NCI-H2107 treated with DMSO at 0.1 percent for 48 hours (cell line): ENCODE results near the gene EIF2B1.
A peak's percentile ranks its signal among the peaks of the same experiment; 100 is the strongest.

Source experiments
- DNase-seq: peaks from one replicate; lab custom pipeline; 2025; ENCODE audit not compliant: unreplicated experiment; lab: John Stamatoyannopoulos, UW

The EIF2B1 gene

GRCh38 chr12:123633379-123634141 is at the start of gene EIF2B1, which contains the start of gene GTF2H3:
Gene EIF2B1, minus strand, starts transcription at chr12:123633686. Its CDS starts 129 bp downstream, at chr12:123633557.
Gene GTF2H3, plus strand, starts transcription at chr12:123633829. Its CDS starts 31 bp downstream, at chr12:123633860.
- peak; percentile 95 for DNase-seq

DNA sequence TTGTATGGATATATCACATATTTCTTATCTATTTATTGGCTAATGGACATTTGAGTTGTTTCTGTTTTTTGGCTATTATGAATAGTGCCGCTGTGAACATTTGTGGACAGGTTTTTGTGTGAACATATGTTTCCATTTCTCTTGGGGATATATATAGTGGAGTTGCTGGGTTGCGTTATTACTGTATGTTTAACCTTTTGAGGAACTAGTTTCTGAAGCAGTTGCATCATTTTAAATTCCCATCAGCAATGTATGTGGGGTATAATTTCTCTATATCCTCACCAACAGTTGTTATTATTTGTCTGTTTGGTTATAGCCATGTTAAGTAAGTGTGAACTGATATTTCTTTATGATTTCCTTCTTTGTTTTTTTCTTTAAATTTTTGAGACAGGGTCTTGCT is 48.1 kb upstream of the EIF2B1 start:
- no peak for DNase-seq

- no peak for DNase-seq
Measured at GRCh38 chr12:123678981-123679380, 45.5 kb upstream of the EIF2B1 start.

- DNase-seq = no peak
Measured at GRCh38 chr12:123676616-123677320, 43.3 kb upstream of the EIF2B1 start.

DNA sequence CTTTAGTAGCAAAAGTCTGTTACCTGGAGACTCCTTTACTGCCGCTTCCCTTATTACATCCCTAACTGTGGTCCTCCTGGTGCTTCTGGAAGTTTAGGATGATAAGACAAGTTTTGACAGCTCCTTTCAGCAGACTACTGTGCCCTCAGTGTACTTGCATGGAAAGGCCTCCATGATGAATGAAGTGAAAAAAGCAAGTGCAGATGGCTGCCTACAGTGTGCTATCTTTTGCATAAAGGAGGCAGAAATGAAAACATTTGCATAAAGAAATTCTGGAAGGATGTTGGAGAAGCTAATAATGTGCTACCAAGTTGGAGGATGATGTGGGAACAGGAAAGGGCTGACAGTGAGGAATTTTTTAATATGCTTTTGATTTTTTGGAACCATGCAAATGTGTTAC is 42.0 kb upstream of the EIF2B1 start:
- no peak for DNase-seq

DNA sequence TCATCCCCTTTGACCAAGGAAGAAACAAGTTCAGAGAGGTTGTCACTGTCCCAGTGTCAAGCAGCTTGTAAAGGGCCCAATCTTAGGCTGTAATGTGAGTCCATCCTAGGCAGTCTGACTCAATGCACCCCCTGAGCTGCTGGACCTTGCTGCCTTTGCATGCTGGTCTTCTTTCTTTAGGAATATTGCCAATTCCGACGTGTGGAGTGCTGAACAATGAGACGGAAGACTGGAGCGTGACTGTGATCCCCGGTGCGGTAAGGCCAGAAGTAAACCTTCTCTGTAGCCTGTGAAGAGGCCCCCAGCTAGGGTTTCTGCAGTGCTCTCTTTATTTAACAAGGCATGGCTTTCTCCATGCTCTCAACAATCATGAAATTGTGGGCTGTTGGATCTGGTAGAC is 38.4 kb upstream of the EIF2B1 start:
- no peak for DNase-seq

GRCh38 chr12:123670882-123671728 is 37.6 kb upstream of the EIF2B1 start, which contains the start of gene TCTN2:
Gene TCTN2, plus strand, starts transcription at chr12:123671113. Its CDS starts 128 bp downstream, at chr12:123671241.
- DNase-seq = peak; percentile 84

DNA sequence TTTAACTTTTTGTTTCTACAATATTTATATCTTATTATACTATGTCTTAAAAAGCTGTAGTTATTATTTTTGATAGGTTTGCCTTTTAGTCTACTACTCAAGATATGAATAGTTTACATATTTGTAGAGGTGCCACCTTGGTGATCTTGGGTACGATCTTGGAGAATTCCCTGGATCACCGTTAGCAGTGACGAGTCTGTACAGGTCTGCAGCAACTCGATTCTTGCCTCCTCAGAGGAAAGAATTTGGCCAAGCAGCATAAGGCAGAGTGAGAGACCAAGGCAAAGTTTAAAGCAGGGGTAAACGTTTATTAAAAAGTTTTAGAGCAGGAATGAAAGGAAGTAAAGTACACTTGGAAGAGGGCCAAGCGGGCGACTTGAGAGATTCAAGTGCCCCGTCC is 34.3 kb upstream of the EIF2B1 start:
- DNase-seq = no peak

DNA sequence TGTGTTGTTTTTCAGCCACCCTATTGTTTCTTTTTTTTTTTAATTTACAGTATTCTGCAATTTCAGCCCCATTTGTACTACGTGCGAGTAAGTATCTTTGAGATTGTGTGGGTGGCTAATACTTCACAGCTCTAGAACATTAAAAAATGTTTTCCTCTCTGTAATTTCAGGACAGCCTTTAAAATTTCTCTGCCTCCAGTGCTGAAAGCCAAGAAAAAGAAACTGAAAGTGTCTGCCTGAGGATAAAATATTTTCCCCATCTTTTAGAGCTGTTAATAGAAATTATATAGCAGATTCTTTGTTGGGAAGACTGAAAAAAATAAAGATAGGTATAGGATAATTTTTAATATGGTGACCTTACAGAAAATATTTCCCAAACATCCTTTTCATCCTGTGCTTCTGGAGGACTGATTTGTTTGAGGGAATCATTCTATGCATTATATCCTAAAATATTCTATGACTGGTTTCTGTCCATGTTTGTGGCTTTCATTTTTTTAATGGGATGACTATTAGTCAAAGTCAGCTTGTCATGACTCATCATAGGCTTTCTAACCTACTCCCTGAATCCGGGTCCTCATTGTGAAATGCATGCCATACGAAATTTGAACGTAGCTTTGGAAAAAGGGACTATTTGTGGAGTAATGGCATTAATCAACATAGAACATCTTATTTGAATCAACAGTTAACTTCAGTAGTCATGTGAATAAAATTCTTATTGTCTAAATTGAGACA is 26.7 kb upstream of the EIF2B1 start:
- no peak for DNase-seq

DNA sequence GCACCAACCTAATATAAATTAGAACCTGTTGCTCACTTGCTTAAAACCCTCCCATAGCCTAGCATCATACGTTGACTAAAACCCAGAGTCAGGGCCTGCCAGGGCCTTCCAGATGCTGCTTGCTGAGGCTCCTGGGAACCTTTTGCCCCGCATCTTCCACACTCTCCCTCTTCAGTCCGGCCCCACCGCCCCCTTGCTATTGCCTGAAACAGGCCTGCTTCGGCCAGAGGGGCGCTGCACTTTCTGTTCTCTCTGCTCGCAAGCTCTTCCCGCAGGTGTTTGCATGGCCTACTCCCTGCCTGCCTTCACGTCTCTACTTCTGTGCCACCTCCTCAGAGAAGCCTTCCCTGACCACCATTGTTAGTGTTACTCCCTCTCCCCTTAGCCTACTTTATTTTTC is 23.7 kb upstream of the EIF2B1 start:
- no peak for DNase-seq

GRCh38 chr12:123656392-123656791 is 22.9 kb upstream of the EIF2B1 start:
- DNase-seq = no peak

GRCh38 chr12:123655420-123655819 is 21.9 kb upstream of the EIF2B1 start:
- peak; percentile 81 for DNase-seq

GRCh38 chr12:123654129-123654701 is 20.7 kb upstream of the EIF2B1 start:
- DNase-seq = no peak

DNA sequence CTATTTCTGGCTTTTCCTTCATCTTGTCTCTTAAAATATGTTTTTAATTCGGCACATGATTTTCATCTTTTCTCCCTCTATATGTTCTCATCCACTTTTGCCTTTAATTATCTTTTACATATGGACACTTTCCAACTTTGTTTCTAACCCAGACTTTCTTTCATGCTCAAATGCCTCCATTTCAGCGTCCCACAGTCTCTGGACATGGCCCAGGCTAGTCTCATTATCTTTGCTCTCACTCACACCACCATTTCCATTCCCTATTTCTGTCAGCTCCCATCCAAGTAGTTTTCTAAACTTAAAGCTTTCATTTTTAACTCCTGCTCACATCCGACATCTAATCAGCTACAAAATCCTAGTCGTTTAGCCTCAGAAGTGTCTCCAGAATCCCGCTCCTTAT is 14.9 kb upstream of the EIF2B1 start:
- no peak for DNase-seq

- DNase-seq = no peak
Measured at GRCh38 chr12:123645878-123646277, 12.4 kb upstream of the EIF2B1 start.

DNA sequence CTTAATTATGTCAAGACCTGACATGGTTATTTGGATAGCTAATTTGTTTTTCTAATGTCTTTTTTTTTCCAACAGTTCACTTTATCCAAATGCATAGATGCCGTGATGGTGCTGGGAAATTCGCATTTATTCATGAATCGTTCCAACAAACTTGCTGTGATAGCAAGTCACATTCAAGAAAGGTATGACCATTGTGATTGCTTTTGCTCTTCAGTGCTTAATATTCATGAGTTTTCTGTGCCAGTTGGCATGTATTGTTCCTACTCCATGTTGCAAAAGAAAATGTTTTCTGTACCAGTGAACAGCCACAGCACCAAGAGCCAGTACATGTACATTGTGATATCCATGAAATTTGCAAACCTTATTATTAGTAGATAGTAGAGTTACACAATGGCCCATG is 11.9 kb upstream of the EIF2B1 start:
- no peak for DNase-seq

GRCh38 chr12:123643911-123644310 is 10.4 kb upstream of the EIF2B1 start:
- no peak for DNase-seq

- no peak for DNase-seq
Measured at GRCh38 chr12:123634142-123634561, 666 bp upstream of the EIF2B1 start.

- no peak for DNase-seq
Measured at GRCh38 chr12:123621619-123622530, 11.6 kb downstream of the EIF2B1 start.
